Hepatocyte (in vitro differentiated cells): ENCODE data around the gene CCDC154. TPM values are rescaled to one million over a fixed set of nuclear protein-coding genes. Genes with fewer than 3 reads are reported as not detected.

Source experiments
- DNase-seq: peaks from one replicate; pipeline ENCODE4 v3.0.0-alpha.2; 2016; ENCODE audit warnings: low spot score
- H2AFZ ChIP-seq: fragments of 200-600 bp; sonication (generic); 2 replicates; pipeline ENCODE4 v1.6.0; 2016; ENCODE audit warnings: antibody characterized with exemption, mild to moderate bottlenecking
- H3K27ac ChIP-seq: fragments of 200-600 bp; sonication (generic); 2 replicates; pipeline ENCODE4 v1.5.1; 2016; ENCODE audit warnings: mild to moderate bottlenecking
- H3K27me3 ChIP-seq: fragments of 200-600 bp; sonication (generic); 2 replicates; pipeline ENCODE4 v1.6.1; 2016
- H3K36me3 ChIP-seq: fragments of 200-600 bp; sonication (generic); replicated peaks from 2 replicates; pipeline ENCODE4 v1.5.1; 2016; ENCODE audit warnings: low read depth; ENCODE audit not compliant: insufficient read depth
- H3K4me1 ChIP-seq: fragments of 200-600 bp; sonication (generic); 2 replicates; pipeline ENCODE4 v1.5.1; 2016; ENCODE audit warnings: mild to moderate bottlenecking, moderate library complexity; ENCODE audit not compliant: insufficient read depth
- H3K4me2 ChIP-seq: fragments of 200-600 bp; sonication (generic); 2 replicates; pipeline ENCODE4 v1.6.0; 2016
- H3K4me3 ChIP-seq: fragments of 200-600 bp; sonication (generic); 2 replicates; pipeline ENCODE4 v1.5.1; 2016; ENCODE audit warnings: mild to moderate bottlenecking
- H3K79me2 ChIP-seq: fragments of 200-600 bp; sonication (generic); 2 replicates; pipeline ENCODE4 v1.6.0; 2017; ENCODE audit warnings: mild to moderate bottlenecking
- H3K9me2 ChIP-seq: fragments of 200-600 bp; sonication (generic); replicated peaks from 2 replicates; pipeline ENCODE4 v1.6.0; 2017; ENCODE audit warnings: mild to moderate bottlenecking; ENCODE audit not compliant: insufficient read depth
- H3K9me3 ChIP-seq: fragments of 200-600 bp; sonication (generic); 2 replicates; pipeline ENCODE4 v1.5.1; 2016; ENCODE audit warnings: low read depth, mild to moderate bottlenecking
- H4K20me1 ChIP-seq: fragments of 200-600 bp; sonication (generic); 2 replicates; pipeline ENCODE4 v1.6.0; 2016; ENCODE audit warnings: mild to moderate bottlenecking; ENCODE audit not compliant: insufficient read depth, poor library complexity, severe bottlenecking
- EZH2 ChIP-seq: fragments of 200-600 bp; sonication (generic); IDR thresholded peaks from 2 replicates; pipeline ENCODE4 v1.6.1; 2016; ENCODE audit warnings: antibody characterized with exemption, mild to moderate bottlenecking, borderline replicate concordance
- EZH2phosphoT487 ChIP-seq: fragments of 200-600 bp; sonication (generic); IDR thresholded peaks from one replicate; pipeline ENCODE4 v1.6.1; 2018; ENCODE audit warnings: antibody characterized with exemption, mild to moderate bottlenecking, low read depth, moderate library complexity; ENCODE audit not compliant: unreplicated experiment, severe bottlenecking
- WGBS: methylation state at CpG from one replicate; pipeline ENCODE4 v1.1.6; 2016; ENCODE audit warnings: low lambda C conversion rate; ENCODE audit errors: missing lambda C conversion rate; 5-methylcytosine and 5-hydroxymethylcytosine counted together
- polyA plus RNA-seq: library from polyadenylated mRNA; unstranded; fragments of >200 nt; fragmentation: Nextera tagmentation; extraction: Ambion mirVana; gene quantifications from 2 replicates; pipeline ENCODE4 v1.2.1, GENCODE V29; 2016
- total RNA-seq: library from RNA; depleted of rRNA; stranded (reverse); fragments of >200 nt; gene quantifications from 2 replicates; pipeline ENCODE4 v1.2.3, GENCODE V29; 2014
- TF ChIP-seq, protein P1 (sequence below): fragments of 200-600 bp; sonication (generic); IDR thresholded peaks from 2 replicates; pipeline ENCODE4 v1.5.1; 2016; ENCODE audit warnings: antibody characterized with exemption, mild to moderate bottlenecking; ENCODE audit not compliant: poor library complexity

Gene CCDC154
- total and polyA plus RNA-seq, 2 experiments from 2014 or later = 0.33 to 1.6 TPM

DNA sequence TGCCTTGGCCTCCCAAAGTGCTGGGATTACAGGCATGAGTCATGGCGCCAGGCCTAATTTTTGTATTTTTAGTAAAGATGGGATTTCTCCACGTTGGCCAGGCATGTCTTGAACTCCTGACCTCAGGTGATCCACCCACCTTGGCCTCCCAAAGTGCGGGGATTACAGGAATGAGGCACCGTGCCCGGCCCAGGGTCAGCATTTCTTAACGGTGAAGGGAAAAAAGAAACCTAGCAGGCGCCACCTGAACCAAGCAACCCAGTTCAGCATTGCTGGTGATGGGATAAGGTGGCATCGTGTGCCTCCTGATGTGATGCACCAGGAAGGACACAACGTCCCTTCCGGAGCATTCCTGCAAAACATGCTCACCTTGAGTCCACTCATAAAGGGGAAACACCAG is 32.7 kb upstream of the CCDC154 start:
- WGBS = 94% methylated on average over 10 of the region's 10 CpGs
- no peaks in the 10 kb centered on the region for H3K27me3 ChIP-seq
- TF ChIP-seq EZH2 (no peak), EZH2phosphoT487 (no peak)
- TF ChIP-seq, protein P1, sequence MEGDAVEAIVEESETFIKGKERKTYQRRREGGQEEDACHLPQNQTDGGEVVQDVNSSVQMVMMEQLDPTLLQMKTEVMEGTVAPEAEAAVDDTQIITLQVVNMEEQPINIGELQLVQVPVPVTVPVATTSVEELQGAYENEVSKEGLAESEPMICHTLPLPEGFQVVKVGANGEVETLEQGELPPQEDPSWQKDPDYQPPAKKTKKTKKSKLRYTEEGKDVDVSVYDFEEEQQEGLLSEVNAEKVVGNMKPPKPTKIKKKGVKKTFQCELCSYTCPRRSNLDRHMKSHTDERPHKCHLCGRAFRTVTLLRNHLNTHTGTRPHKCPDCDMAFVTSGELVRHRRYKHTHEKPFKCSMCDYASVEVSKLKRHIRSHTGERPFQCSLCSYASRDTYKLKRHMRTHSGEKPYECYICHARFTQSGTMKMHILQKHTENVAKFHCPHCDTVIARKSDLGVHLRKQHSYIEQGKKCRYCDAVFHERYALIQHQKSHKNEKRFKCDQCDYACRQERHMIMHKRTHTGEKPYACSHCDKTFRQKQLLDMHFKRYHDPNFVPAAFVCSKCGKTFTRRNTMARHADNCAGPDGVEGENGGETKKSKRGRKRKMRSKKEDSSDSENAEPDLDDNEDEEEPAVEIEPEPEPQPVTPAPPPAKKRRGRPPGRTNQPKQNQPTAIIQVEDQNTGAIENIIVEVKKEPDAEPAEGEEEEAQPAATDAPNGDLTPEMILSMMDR = no peak
- H3K9me2 ChIP-seq = no peaks in the 10 kb centered on the region
- H2AFZ ChIP-seq = no peak overlapping the region
- no peak for DNase-seq
- H3K4me3 ChIP-seq = no peak overlapping the region
- H3K4me2 ChIP-seq = no peak overlapping the region
- H3K36me3 ChIP-seq = no peaks in the 10 kb centered on the region
- peaks cover 33% of the 10 kb centered on the region for H3K79me2 ChIP-seq
- peaks cover 14% of the 10 kb centered on the region for H3K4me1 ChIP-seq
- no peaks in the 10 kb centered on the region for H3K9me3 ChIP-seq
- no peak overlapping the region for H3K27ac ChIP-seq
- H4K20me1 ChIP-seq = peaks cover 2% of the 10 kb centered on the region

DNA sequence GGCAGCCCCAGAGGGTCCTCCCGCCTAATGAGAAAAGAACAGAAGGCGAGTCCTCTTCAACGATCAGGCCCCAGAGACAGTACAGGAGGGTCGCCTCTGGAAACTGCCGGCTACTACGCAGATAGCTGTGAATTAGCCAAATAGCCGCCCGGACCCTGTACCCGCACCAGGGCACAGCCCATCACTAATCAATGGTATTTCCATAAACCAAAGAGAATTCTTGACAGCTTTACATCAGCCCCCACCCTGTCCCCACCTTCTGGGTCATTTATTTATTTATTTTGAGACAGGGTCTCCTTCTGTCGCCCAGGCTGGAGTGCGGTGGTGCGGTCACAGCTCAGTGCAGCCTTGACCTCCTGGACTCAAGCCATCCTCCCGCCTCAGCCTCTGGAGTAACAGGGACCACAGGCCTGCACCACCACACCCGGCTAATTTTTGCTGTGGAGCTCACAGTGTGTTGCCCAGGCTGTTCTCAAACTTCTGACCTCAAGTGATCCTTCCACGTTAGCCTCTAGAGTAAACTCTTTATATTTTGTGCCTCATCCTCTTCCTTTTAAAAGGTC is 31.3 kb upstream of the CCDC154 start:
- Histone ChIP-seq H3K27ac (peak overlapping the region; percentile 93), H4K20me1 (peaks cover 14% of the 10 kb centered on the region), H3K79me2 (peaks cover 47% of the 10 kb centered on the region), H3K4me2 (peak overlapping the region; percentile 94), H2AFZ (peak overlapping the region; percentile 99), H3K4me1 (peaks cover 14% of the 10 kb centered on the region), H3K9me3 (no peaks in the 10 kb centered on the region), H3K4me3 (peak overlapping the region; percentile 88), H3K27me3 (no peaks in the 10 kb centered on the region), H3K9me2 (no peaks in the 10 kb centered on the region), H3K36me3 (no peaks in the 10 kb centered on the region)
- WGBS = 88% methylated on average over 15 of the region's 15 CpGs
- no peak for DNase-seq
- TF ChIP-seq, protein P1 = no peak
- TF ChIP-seq EZH2phosphoT487 = no peak
- TF ChIP-seq EZH2 = no peak

GRCh38 chr16:1474796-1475551 is 30.6 kb upstream of the CCDC154 start, which contains the start of gene CLCN7:
Gene CLCN7 (minus strand): TSS chr16:1475028. CDS start chr16:1474974, 54 bp downstream.
- TF ChIP-seq EZH2 = no peak
- TF ChIP-seq, protein P1 = no peak
- TF ChIP-seq EZH2phosphoT487 = no peak

More at GRCh38 chr16:1474796-1475551, 30.6 kb upstream of the CCDC154 start, which contains the start of gene CLCN7:
- Histone ChIP-seq H4K20me1 (peaks cover 14% of the 10 kb centered on the region), H3K4me3 (peak within 1 kb of the TSS; percentile 88), H3K27ac (peak within 1 kb of the TSS; percentile 93), H3K36me3 (no peaks in the 10 kb centered on the region), H3K79me2 (peaks cover 54% of the 10 kb centered on the region), H3K9me3 (no peaks in the 10 kb centered on the region), H2AFZ (peak within 1 kb of the TSS; percentile 99), H3K4me1 (peaks cover 14% of the 10 kb centered on the region), H3K4me2 (peak within 1 kb of the TSS; percentile 94), H3K27me3 (no peaks in the 10 kb centered on the region), H3K9me2 (no peaks in the 10 kb centered on the region)
- 5% methylated on average over 78 of the region's 99 CpGs for WGBS
- DNase-seq = peak; percentile 91
